GM12872 (cell line): ENCODE measurements around the gene WNT7B.

Source experiments
- TF ChIP-seq, protein P1 (sequence below): IDR thresholded peaks from 3 replicates; pipeline ENCODE4 v1.5.1; 2011; ENCODE audit warnings: low read depth, mild to moderate bottlenecking, low read length, moderate library complexity; ENCODE audit not compliant: insufficient read depth

The WNT7B gene

DNA sequence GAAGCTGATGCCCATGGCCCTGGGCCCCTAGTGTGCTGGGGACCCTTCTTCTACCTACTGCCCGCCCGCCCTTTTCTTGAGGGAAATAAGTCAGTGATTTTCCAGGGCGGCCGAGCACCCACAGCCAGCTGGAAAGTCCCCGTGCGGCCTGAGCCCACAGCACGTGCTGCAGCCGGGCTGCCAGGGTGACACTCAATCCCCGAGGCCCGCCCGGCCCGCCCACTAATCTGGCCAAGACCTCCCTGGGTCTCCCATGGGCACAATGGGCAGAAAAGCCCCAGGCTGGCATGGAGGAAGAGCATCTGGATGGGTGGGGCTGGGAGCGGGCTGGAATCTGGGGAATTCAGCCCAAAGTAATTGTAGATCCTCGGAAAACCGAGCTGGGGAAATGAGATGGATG, 24.8 kb downstream of the WNT7B start:
- TF ChIP-seq, protein P1, sequence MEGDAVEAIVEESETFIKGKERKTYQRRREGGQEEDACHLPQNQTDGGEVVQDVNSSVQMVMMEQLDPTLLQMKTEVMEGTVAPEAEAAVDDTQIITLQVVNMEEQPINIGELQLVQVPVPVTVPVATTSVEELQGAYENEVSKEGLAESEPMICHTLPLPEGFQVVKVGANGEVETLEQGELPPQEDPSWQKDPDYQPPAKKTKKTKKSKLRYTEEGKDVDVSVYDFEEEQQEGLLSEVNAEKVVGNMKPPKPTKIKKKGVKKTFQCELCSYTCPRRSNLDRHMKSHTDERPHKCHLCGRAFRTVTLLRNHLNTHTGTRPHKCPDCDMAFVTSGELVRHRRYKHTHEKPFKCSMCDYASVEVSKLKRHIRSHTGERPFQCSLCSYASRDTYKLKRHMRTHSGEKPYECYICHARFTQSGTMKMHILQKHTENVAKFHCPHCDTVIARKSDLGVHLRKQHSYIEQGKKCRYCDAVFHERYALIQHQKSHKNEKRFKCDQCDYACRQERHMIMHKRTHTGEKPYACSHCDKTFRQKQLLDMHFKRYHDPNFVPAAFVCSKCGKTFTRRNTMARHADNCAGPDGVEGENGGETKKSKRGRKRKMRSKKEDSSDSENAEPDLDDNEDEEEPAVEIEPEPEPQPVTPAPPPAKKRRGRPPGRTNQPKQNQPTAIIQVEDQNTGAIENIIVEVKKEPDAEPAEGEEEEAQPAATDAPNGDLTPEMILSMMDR, result no peak

- TF ChIP-seq, protein P1, result no peak
Measured at GRCh38 chr22:45949891-45950290, 27.1 kb downstream of the WNT7B start.

GRCh38 chr22:45949258-45949870, 27.6 kb downstream of the WNT7B start:
- TF ChIP-seq, protein P1, result no peak

DNA sequence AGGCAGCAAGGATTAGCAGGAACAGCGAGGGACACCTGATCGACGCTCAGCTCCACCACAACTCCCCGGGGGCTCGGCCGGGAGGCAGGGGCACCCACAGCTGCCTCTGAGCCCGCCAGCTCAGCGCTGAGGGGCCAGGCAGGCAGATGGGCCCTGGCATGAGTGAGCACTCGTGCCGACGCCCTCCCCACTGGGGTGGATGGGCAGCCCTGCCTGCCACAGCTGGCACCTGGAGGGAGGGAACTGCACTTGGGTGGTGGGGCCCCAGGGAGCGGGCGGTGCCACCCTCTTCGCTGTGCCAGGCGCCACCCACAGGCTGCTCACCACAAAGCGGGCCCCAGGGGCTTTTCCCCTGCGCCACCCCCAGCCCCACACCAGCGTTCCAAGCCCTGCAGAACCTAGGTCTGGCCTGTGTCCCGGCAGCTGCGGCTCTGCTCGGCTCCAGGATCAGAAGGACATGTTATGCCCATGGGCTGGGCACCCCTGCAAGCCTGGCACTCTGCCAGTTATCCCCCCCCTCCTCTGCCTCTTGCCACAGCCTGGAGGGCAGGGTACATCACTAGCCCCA, 28.8 kb downstream of the WNT7B start:
- TF ChIP-seq, protein P1, result no peak

DNA sequence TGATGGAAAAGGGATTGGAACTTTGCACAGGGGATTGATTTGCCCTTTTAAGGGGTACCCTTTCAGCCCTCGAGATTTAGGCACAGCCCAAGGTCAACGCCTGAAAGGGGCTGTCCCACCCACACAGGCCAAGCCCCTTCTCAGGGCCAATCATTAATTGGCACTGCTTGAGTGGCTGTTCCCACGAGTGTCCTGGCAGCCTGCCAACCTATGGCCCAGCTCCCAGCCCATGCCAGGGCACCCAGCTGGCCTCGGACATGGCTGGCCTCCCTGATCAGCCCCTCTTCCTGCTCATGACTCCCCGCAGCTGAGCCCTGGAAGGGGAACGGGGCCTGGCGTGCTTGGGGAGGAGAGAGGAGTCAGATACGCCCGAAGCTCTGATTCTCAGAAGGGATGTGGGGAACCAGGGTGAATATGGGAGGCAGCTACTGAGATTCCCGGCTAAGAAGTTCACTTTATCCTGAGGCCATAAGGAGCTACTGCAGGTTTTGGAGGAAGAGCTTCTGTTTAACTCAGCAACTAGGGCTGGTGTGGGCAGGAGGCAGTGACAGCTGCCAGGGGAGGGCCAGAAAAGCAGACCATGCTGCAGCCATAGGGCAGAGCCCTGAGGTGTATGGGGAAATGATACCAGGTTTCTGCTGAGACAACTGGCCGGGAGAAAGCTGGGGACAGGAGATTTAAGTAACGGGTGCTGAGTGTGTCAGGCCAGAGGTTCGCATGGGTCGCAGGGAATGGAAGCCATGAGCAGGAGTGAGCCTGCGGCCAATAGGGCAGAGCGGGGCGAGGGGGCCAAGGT, 30.0 kb downstream of the WNT7B start:
- TF ChIP-seq, protein P1, result no peak

DNA sequence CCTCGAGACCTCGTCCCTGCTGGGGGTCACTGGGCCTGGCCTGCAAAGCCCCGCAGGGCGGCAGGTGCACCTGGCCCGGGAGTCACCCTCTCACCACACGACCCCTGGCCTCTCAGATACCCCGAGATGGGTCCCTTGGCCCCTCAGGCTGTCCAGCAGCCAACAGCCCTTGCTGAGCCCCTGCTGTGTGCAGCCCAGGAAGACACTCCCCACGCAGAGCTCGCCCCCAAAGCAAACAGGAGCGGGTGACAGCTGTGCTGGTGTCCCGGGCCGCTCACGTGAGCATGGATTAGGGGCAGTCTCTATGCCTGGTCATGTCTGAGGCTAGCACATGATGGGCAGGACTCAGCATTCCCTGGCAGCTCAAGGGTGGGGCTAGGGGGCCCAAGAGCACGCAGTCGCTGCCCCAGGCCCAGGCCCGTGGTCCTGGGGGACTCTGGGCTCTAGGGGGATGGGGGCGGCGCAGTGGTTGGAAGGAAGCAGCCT, 31.3 kb downstream of the WNT7B start:
- TF ChIP-seq, protein P1, result no peak

GRCh38 chr22:45942787-45943493, 34.0 kb downstream of the WNT7B start:
- TF ChIP-seq, protein P1, result no peak
